ENCODE measurements around the gene KCNN2.
A peak's percentile ranks its signal among the peaks of the same experiment; 100 is the strongest.

KCNN2 gene

DNA sequence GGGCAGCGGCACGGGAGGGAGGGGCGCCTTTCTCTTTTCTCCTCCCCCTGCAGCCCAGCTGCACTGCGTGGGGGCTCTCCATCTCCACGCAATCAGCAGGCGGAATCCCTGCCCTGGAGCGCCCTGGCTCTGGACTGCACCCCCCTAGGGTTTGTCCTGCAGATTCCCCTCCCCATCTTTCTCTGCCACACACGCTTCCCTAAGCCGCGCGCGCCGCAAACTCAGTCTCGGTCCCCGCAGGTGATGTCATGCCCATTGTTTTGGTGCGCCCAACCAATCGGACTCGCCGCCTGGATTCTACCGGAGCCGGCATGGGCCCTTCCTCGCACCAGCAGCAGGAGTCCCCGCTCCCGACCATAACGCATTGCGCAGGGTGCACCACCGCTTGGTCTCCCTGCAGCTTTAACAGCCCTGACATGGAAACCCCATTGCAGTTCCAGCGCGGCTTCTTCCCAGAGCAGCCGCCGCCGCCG is at the start of gene KCNN2:
Gene KCNN2 (plus strand): TSS at position 347 of the 473 bp plus-strand sequence. CDS start 70 bp downstream, at position 417.
- peak; percentile 19 to 93 (median 83) for DNase-seq

DNA sequence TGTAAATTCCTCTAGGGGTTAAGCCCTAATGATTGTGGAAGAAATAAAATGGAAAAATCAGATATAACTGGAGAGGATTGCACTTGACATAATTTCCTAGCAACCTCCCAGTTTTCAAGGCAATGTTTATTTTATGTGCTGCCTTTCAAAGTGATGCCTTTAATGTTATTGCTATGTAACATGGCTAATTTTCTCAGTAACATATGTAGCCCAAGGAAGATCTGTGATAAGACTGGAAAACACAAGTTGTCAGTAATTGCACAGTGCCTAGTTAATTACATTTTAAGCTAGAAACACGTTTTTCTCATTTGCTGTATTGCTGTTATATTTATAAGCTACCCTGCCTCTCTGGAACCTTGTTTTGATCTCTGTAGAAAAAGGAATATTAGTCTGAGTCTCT is 49.2 kb upstream of the KCNN2 start:
- no peak for DNase-seq

DNA sequence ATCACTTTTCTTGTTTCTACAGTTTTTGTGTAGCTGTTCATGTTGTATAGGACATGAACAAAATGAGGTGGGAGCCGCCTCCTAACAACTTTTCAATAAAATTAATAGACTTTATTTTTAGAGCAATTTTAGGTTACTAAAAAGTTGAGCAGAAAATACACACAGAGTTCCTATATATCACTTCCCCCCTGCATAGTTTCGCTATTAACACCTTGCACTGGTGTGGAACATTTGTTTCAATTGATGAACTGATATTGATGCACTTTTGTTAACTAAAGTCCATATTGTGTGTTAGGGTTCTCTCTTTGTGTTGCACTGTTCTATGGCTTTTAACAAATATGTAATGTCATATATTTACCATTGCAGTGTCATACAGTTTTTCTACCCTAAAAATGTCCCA is 47.8 kb upstream of the KCNN2 start:
- no peak for DNase-seq

DNA sequence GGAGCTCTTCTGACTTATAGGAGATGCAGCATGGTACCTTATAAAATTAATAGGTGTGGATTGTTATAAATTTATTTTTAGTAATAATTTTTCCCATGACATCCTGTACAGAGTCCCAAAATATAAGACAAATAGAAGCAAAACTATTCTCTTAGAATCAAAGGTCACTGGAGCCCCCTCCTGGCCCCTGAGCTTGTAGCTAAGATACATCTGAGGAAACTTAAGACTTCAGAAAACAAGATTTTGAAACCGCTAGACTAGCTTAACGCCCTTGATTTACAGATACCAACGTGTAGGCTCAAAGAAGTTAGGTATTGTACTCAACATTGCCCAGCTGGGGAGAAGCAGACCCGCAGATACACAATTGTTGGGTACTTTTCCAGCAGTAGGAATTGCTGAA is 45.7 kb upstream of the KCNN2 start:
- no peak for DNase-seq

DNA sequence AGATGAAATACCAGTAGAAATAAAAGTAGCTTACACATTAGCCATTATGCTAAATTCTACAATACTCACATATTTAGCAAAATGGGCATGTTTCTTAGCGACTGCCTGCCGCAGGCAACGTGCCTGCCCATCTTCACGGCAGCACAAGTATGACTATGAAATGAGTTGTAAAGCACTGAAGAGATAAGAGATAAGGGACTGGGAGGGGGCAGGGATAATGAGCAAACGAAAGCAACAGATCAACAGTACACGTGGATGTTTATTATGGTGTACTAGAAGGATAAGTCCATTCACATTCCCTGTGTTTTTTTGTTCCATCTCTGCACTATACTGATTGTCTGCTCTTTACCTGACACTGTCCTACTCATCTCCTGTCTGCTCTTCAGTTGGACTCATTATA is 44.1 kb upstream of the KCNN2 start:
- DNase-seq, result no peak

DNA sequence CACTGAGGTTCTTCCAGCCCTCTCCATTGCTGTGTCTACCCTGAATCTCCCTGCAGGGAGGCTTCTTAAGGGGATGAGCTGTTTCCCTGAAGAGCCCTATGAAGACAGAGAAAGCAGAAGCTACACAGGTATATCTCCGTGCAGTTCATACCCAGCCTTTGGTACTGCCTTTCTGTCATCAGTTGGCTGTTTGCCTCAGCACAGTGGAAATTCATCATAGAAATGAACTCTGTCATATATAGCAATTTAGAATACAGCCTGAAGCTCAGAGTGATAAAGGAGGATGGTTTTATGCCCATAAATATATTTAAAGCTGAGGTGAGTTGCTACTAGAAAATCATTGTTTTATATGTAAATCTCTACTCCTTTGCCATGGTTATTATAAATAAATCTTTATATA is 42.6 kb upstream of the KCNN2 start:
- no peak for DNase-seq

DNA sequence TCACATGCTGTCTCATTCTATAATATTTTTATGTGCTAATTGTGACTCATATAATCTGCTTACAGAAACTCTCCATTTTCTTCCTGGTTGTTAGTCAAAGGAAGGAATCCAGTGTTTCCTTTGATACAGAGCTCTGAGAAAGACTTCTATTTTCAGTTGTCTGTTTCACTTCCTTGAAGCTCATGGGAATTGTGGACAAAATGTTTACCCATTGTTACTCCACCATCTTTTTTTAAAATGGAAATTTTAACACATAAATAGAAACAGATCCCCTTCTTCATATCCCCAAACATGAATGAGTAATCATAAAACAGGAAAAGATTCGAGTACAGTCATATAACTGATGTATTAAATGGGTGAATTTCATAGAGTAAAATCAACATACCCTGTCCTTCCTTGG is 42.0 kb upstream of the KCNN2 start:
- no peak for DNase-seq

DNA sequence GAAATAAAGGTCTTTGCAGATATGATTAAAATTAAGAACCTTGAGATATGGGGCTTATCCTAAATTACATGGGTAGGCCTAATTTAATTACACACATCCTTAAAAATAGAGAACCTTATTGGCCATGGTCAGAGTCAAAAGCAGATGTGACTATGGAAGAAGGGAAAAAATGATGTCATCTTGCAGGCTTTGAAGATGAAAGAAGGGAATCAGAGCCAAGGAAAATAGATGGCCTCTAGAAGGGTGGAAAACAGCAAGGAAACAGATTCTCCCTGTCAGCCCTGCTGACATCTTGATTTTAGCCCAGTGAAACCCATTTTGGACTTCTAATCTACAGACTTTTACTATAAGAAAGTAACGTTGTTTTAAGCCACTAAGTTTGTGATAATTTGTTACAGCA is 37.6 kb upstream of the KCNN2 start:
- no peak for DNase-seq

DNA sequence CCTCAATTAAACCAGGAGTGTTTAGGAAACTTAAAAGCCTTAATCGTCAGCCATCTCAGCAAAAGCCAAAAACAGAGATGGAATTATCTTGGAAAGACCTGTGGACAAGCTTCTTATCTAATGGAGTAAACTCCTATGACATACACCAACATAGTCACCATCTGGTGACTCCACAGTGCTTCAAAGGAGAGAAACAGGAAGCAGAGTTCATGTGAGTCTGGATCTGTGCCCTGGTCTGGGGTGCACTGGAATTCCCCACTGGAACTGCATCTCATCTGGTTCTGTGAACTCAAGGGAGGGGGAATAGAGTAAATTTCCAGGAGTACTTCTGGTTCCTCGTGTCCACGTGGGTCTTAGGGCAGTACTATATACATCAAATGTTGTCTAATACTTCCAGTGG is 36.3 kb upstream of the KCNN2 start:
- no peak for DNase-seq

DNA sequence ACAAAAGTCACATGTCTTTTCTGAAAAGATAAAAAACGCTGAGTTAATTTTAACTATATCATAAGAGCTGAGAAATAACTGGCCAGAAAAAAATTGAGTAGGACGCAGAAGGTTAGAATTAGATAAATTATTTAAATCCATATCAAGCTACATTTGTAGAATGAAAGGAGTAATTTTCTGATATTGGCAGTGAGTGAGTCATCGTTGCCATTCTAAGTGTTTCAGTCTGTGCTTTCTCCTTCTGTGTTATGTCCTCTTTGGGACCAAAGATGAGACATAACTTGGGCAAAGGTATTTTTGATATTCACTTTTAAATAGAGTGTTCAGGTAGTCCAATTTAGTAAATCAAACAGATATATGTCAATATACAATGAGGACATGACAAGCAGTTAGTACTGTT is 34.4 kb upstream of the KCNN2 start:
- no peak for DNase-seq

DNA sequence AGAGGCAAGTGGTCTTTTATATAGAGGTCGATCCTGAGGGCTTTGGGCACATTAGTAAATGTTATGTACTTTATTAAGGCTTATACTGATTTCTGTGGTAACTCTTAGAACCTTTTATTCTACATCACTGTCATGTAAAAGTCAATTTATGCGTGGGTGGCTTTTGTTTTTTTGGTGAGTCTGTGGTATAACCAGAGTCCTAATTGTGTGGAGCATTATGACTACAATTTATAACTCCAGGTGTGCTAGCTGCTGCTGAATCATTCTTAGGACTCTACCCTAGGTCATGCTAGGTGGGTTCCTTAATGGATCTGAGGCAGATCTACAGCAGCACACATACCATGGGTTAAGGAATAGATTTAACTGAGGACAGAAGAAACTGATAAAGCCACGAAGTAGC is 33.9 kb upstream of the KCNN2 start:
- no peak for DNase-seq

DNA sequence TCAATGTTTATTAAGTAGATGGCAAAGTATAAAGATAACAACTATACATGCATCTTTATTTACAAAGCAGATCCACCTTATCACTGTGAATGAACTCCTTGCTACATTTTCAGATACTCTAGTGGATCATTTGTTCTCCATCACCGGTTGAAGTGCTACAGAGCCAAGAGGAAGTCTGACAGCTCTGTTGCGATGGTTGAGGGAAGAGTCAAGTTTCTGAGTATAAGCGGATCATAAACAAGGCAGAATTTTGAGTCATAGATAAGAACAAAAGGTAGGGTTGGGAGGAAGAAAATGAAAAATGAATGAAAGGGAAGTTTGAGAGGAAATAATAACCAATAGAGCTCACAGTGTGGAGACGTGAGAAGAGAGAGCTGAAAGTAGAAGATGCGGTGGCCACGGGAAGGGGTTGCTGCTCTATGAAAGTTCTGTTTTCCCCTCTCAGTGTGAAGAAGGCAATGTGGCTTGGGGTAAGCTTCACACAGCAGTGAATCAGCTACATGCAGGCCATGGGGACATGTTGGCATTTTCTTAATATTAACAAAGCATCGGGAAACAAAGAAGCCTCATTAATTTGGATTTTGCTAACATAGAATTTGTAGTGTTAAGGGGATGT is 30.8 kb upstream of the KCNN2 start:
- DNase-seq, result no peak

DNA sequence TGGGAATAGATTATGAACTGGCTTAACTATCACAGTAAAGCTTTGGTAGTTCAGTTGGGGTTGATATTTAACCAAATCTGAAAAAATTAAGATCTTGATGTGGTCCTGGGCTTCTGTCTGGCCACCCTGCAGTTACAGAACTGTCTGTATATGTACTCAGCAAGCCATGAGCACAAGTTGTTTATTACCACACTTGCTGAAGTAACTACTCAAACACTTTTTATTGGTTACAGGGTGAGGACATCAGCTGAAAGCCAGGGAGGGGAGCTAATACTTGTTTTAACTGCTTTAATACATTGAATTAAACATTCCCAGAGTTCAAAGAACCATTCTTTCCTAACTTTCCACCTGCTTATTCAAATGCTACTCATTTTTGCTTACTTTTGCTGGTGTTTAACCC is 29.4 kb upstream of the KCNN2 start:
- no peak for DNase-seq

DNA sequence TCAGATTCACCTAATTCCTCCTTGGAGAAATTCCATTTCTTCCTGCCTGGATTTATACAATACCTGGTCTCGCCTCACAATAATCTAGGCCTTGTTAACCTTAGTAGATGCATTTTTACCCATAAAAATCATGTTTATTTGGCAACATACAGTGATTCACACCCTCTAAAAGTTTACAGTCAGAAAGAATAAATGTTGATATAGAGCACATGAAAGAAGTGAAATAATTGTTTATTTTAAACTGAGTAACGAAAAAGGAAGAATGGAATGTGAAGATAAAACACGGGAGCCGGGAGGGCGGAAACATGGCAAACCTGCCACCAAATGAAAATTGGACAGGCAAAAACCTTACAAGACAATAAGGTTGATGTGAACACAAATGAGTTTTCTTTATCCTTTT is 28.9 kb upstream of the KCNN2 start:
- DNase-seq, result no peak

DNA sequence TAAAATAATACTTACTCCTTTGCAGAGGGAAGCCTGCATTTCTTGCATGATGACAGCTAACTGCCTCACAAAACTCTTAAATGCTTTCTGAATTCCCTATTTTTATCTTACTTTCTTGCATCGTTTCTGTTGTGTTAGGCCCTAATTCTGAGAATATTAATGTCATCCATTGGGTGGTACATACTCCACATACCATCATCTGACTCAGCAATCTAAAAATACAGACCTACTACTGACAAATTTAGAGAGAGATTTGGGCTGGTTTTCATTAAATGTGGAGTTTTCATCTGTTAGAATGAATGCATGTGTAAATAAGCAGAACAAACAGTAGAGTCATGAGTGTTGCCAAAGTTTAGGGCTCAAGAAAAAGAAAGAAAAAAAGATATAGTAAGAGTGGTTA is 26.5 kb upstream of the KCNN2 start:
- no peak for DNase-seq

DNA sequence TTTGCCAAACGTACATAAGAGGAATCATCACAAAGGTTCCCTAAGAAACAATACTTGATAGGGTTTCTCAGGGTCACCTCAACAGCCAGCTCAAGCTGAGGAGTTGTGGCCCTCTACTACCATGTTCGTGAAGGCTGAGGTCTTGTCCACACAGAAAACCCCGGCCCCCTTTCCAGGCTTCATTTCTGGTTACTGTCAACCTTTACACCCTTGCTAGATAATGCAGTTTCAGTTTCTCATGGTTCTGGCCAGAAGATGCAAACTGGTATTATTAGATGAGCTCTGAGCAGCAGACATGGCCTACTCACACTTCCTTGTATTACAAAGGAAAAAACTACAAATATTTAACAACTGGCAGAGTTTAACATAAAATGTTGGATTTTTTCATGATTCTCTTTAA is 22.8 kb upstream of the KCNN2 start:
- no peak for DNase-seq

DNA sequence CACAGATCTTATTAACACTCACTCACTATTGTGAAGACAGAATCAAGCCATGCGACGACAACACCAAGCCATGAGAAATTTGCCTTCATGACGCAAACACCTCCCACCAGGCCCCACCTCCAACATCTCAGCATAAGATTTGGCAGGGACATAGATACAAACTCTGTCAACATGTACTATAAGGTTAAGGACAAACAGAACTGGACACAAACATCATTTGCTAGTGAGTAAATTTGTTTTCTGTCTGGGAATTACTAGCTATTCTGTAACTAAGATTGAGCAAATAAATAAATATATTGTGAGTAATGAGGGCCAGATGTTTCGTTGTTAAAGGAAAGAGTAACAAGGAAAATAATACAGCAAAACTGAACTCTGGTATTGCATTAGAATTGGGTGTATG is 15.7 kb upstream of the KCNN2 start:
- no peak for DNase-seq

DNA sequence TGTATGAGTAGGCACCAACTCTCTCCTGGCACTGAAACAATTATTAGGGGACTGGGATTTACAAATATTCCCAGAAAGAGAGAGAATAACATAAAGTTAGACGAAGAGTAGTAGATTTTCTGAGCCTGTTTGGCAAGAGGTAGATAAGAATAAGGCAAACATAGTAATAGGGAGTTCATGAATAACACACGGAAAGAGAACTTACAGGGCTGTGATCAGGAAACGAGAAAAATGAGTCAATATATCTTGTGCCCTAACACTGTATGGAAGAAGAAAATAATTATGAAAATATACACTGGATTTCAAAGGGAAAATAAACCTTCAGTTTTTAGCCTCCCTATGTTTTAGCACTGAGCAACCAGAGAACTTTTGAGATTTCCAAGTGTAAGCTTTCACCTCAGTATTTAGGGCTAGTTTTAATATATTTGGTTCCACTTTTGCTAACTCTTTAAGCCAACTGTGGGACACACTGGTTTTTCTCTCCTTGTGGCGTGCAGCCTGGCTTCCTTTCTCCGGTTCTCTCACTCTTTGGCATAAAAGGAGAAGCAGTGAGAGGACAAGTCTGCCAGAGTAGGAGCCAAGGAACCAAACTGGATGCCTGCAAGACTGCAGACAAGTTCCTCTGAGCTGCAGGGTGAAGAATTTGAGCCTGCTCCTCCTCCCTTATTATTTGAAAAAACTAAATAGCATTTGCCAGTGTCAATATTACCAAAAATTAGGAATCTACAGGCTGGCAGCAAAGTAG is 6.6 kb upstream of the KCNN2 start:
- DNase-seq, result peak in 1 of 56 donors; percentile 2

DNA sequence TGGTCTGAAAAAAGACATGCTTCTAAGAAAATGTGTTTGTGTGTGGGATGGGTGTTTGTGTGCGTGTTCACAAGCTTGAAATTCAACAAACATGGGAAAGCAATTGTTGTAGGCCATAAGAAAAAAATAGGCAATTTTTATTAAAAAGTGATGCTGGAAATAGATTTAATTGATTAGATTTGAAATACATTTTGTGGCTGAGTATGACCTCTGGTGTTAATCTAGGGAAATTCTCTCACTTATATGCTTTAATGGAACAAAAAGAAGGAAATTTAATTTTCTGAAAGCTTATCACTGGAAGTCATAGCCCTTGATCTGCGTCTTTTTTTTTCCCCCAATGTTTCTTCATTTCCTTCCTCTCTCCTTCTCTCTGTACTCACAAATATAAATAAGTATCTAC is 3.5 kb upstream of the KCNN2 start:
- no peak for DNase-seq

DNA sequence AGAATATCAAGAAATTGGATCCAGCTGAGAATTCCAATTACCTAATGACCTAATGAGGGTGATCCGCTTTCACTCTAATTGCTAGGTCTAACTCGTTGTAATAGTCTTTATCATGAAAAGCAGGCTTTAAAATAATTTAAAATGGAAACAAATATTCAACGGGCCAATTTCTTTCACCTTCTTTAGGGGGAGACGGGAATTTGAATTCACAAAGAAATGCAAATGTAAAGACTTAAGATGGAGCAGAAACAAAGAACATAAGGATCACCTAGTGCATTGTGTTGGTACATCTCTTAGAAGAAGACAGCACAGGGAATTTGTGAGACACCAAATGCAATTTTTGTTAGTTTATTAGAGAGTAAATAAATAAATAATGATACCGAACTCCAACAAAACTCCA is 1.5 kb upstream of the KCNN2 start:
- DNase-seq, result no peak

DNA sequence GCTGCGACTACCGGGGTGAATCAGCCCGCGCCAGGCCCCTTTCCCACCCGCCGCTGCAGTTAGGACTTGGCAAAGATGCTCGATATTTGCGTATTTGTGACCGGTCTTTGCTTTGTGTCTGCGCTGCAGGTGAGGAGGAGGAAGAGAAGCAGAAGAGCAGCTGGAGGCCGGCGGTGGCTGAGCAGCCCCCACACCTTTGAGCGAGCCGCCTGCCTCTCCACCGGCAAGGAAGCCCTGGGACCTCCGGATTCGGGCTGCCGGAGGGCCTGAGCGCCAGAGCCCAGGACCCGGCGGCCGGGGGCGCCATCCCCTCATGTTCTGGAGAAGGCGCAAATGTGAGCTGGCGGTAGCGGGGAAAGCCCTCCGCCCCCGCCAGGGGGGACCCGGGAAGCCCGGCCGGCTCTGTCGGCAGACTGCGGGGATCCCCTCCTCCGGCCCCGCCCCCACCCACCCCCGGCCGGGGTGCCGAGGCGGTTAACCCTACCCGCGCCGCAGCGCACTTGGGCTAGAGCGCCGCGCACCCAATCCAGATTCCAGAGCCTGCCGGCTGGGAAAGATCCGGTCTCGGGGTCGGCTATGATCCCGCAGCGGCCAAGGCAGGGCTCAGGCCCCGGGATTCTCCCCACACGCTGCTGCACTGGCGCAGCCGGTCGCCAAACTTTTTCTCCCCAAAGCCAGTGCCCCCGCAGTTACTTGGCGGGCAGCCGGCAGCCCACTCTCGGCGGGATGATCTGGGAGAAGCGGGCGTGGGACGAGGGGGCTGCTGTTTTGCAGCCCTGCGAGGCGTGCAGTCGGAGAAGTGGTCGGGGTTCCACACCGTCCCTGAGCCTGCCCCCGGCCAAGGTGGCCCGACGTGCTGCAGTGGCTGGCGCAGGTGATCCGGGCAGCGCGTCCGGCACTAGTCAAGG is 800 bp upstream of the KCNN2 start:
- DNase-seq, result peak in 43 of 56 donors; percentile 19 to 81 (median 48)

Data from amygdala (tissue), 56 donors.